CD4-positive, alpha-beta T cell treated with Interleukin-17A for 4 hours (primary cell): Measurements from ENCODE around the gene NRF1.
"Not testable (repeated sequence)": the region's sequence is repeated elsewhere in the genome, so short reads cannot be mapped to it uniquely, and the experiment has no call there.

ENCODE experiments used
- DNase-seq: peaks from one replicate; pipeline ENCODE4 v3.0.0-alpha.2; 2020; ENCODE audit warnings: mixed read lengths

NRF1 gene

GRCh38 chr7:129607471-129608120 is 3.9 kb upstream of the NRF1 start:
- DNase-seq = peak; percentile 49

GRCh38 chr7:129609666-129610065 is 1.9 kb upstream of the NRF1 start:
- no peak for DNase-seq

GRCh38 chr7:129610709-129611245 is 743 bp upstream of the NRF1 start:
- DNase-seq = peak; percentile 8

- peak; percentile 43 for DNase-seq
Measured at GRCh38 chr7:129612112-129613015, 844 bp downstream of the NRF1 start.

GRCh38 chr7:129613016-129613337 is 1.5 kb downstream of the NRF1 start:
- no peak for DNase-seq

GRCh38 chr7:129615018-129615417 is 3.5 kb downstream of the NRF1 start:
- no peak for DNase-seq

- no peak for DNase-seq
Measured at GRCh38 chr7:129616530-129616929, 5.0 kb downstream of the NRF1 start.

GRCh38 chr7:129617178-129617577 is 5.7 kb downstream of the NRF1 start:
- DNase-seq = no peak

GRCh38 chr7:129617652-129618051 is 6.1 kb downstream of the NRF1 start:
- DNase-seq = no peak

GRCh38 chr7:129626896-129627295 is 15.4 kb downstream of the NRF1 start:
- no peak for DNase-seq

GRCh38 chr7:129630341-129630740 is 18.8 kb downstream of the NRF1 start:
- DNase-seq = no peak

- DNase-seq = no peak
Measured at GRCh38 chr7:129634361-129635034, 23.0 kb downstream of the NRF1 start.

GRCh38 chr7:129635300-129636029 is 23.9 kb downstream of the NRF1 start:
- peak; percentile 74 for DNase-seq

GRCh38 chr7:129636030-129636550 is 24.6 kb downstream of the NRF1 start:
- DNase-seq = not testable (repeated sequence)

GRCh38 chr7:129636641-129637040 is 25.1 kb downstream of the NRF1 start:
- no peak for DNase-seq

- DNase-seq = no peak
Measured at GRCh38 chr7:129640400-129640799, 28.9 kb downstream of the NRF1 start.

- no peak for DNase-seq
Measured at GRCh38 chr7:129642871-129643549, 31.5 kb downstream of the NRF1 start.

- DNase-seq = no peak
Measured at GRCh38 chr7:129643550-129644170, 32.1 kb downstream of the NRF1 start.

GRCh38 chr7:129644634-129645230 is 33.2 kb downstream of the NRF1 start:
- no peak for DNase-seq

- no peak for DNase-seq
Measured at GRCh38 chr7:129646369-129647021, 35.0 kb downstream of the NRF1 start.
